ENCODE measurements around the gene RNU7-1.
A peak's percentile ranks its signal among the peaks of the same experiment; 100 is the strongest.

The RNU7-1 gene

DNA sequence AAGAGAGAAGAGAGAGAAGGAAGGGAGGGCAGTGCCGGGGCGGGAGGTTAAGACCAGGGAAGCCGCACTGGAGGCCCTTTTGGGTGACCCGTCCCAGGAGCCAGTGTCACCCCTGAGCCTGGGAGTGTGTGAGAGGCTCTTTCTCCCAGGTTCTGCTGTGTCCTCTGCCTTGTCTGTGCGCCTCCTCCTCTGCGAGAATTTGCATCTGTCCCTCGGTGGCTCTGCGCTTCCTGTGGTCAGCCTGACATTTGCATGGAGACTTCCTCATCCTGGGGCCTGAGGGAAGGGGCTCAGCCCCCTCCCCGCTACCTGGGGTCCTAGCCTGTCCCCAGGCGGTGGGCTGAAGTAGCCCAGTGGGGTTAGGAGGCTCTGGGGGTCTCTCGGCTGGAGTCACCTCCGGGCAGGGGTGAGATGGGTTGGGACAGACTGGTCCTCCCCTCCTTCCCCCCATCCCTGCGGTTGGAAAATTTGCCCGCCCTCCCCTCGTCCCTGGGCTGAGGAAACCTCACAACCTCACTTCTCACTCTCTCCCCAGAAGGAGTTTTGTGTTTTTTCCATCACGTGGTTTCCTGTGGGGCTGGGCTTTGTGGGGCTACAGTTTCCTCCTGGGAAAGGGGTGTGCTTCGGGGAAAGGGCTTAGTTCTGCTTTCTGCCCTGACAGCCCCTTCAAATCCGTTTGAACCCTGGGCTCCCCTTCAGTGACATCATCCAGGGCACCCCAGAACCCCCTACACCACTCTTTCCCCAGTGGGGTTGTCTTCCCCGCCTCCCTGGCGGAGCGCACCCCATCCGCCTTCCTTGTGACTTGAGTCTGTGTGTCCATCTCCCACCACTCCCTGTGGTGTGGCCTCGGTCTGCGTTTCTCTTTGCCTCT is 10.1 kb downstream of the RNU7-1 start:
- peaks cover 51 to 74% of the 10 kb centered on the region in 2 donors for H3K4me1 ChIP-seq (ENCODE audit: control insufficient read depth in 1 of 2, insufficient read depth in 2 of 2, low read length in 2 of 2)
- peak overlapping the region; percentile 67 for H3K27ac ChIP-seq (ENCODE audit: low read depth, low read length)
- peak overlapping the region; percentile 53 to 69 for H3K9ac ChIP-seq (ENCODE audit: low read depth in 1 of 2, low read length in 2 of 2)
- H3K4me3 ChIP-seq (ENCODE audit: low read depth in 1 of 2, low read length in 2 of 2) = peak overlapping the region; percentile 67 to 74
- H3K36me3 ChIP-seq (ENCODE audit: control insufficient read depth in 1 of 2, insufficient read depth in 2 of 2, low read length in 2 of 2) = peaks cover 17 to 27% of the 10 kb centered on the region in 2 donors
- H3K27me3 ChIP-seq (ENCODE audit: control insufficient read depth in 1 of 2, insufficient read depth in 2 of 2, low read length in 2 of 2) = no peaks in the 10 kb centered on the region
- no peaks in the 10 kb centered on the region for H3K9me3 ChIP-seq (ENCODE audit: control insufficient read depth in 1 of 2, low read length in 2 of 2)

DNA sequence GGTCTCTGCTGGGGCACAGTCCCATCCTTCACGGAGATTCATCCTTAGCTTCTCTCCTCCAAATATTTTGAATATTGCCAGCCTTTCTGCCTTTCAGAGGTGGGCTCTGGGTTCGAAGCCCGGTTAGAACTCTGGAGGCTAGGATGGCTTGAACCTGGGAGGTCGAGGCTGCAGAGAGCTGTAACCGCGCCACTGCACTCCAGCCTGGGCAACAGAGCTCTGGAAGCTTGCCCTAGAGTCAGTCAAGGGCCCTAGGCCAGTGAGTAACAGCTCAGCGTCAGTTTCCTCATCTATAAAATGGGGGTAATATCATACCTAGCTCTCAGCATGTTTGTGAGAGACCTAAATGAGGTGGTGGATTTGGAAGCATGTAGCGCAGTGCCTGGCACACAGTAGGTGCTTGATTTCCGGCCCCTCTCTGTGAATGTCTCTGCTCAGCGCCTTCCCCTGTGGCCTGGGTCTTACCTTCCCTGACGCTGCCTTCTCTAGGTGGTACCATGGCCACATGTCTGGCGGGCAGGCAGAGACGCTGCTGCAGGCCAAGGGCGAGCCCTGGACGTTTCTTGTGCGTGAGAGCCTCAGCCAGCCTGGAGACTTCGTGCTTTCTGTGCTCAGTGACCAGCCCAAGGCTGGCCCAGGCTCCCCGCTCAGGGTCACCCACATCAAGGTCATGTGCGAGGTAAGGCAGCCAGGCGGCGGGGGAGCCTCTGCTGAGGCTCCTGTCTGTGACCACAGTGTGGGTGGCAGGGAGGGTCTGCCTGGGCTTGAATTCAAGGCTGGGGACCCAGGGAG is 10.9 kb downstream of the RNU7-1 start:
- H3K36me3 ChIP-seq (ENCODE audit: control insufficient read depth in 1 of 2, insufficient read depth in 2 of 2, low read length in 2 of 2) = peaks cover 17 to 30% of the 10 kb centered on the region in 2 donors
- H3K9me3 ChIP-seq (ENCODE audit: control insufficient read depth in 1 of 2, low read length in 2 of 2) = no peaks in the 10 kb centered on the region
- peak overlapping the region in 1 of 2 donors; percentile 39 for H3K9ac ChIP-seq (ENCODE audit: low read depth in 1 of 2, low read length in 2 of 2)
- peak overlapping the region; percentile 37 to 67 for H3K4me3 ChIP-seq (ENCODE audit: low read depth in 1 of 2, low read length in 2 of 2)
- peak overlapping the region; percentile 67 for H3K27ac ChIP-seq (ENCODE audit: low read depth, low read length)
- H3K27me3 ChIP-seq (ENCODE audit: control insufficient read depth in 1 of 2, insufficient read depth in 2 of 2, low read length in 2 of 2) = no peaks in the 10 kb centered on the region
- peaks cover 47 to 75% of the 10 kb centered on the region in 2 donors for H3K4me1 ChIP-seq (ENCODE audit: control insufficient read depth in 1 of 2, insufficient read depth in 2 of 2, low read length in 2 of 2)

GRCh38 chr12:6955108-6956020 is 11.7 kb downstream of the RNU7-1 start:
- peaks cover 47 to 75% of the 10 kb centered on the region in 2 donors for H3K4me1 ChIP-seq (ENCODE audit: control insufficient read depth in 1 of 2, insufficient read depth in 2 of 2, low read length in 2 of 2)

GRCh38 chr12:6956021-6956727 is 12.6 kb downstream of the RNU7-1 start:
- Histone ChIP-seq H3K36me3 (ENCODE audit: control insufficient read depth in 1 of 2, insufficient read depth in 2 of 2, low read length in 2 of 2) (peaks cover 17 to 35% of the 10 kb centered on the region in 2 donors), H3K4me1 (ENCODE audit: control insufficient read depth in 1 of 2, insufficient read depth in 2 of 2, low read length in 2 of 2) (peaks cover 51 to 76% of the 10 kb centered on the region in 2 donors), H3K4me3 (ENCODE audit: low read depth in 1 of 2, low read length in 2 of 2) (no peak overlapping the region), H3K27me3 (ENCODE audit: control insufficient read depth in 1 of 2, insufficient read depth in 2 of 2, low read length in 2 of 2) (no peaks in the 10 kb centered on the region), H3K27ac (ENCODE audit: low read depth, low read length) (no peak overlapping the region), H3K9me3 (ENCODE audit: control insufficient read depth in 1 of 2, low read length in 2 of 2) (no peaks in the 10 kb centered on the region), H3K9ac (ENCODE audit: low read depth in 1 of 2, low read length in 2 of 2) (no peak overlapping the region)

More at GRCh38 chr12:6955108-6956020, 11.7 kb downstream of the RNU7-1 start:
- Histone ChIP-seq H3K9me3 (ENCODE audit: control insufficient read depth in 1 of 2, low read length in 2 of 2) (no peaks in the 10 kb centered on the region), H3K36me3 (ENCODE audit: control insufficient read depth in 1 of 2, insufficient read depth in 2 of 2, low read length in 2 of 2) (peaks cover 17 to 34% of the 10 kb centered on the region in 2 donors), H3K27ac (ENCODE audit: low read depth, low read length) (no peak overlapping the region), H3K4me3 (ENCODE audit: low read depth in 1 of 2, low read length in 2 of 2) (no peak overlapping the region), H3K9ac (ENCODE audit: low read depth in 1 of 2, low read length in 2 of 2) (no peak overlapping the region), H3K27me3 (ENCODE audit: control insufficient read depth in 1 of 2, insufficient read depth in 2 of 2, low read length in 2 of 2) (no peaks in the 10 kb centered on the region)

DNA sequence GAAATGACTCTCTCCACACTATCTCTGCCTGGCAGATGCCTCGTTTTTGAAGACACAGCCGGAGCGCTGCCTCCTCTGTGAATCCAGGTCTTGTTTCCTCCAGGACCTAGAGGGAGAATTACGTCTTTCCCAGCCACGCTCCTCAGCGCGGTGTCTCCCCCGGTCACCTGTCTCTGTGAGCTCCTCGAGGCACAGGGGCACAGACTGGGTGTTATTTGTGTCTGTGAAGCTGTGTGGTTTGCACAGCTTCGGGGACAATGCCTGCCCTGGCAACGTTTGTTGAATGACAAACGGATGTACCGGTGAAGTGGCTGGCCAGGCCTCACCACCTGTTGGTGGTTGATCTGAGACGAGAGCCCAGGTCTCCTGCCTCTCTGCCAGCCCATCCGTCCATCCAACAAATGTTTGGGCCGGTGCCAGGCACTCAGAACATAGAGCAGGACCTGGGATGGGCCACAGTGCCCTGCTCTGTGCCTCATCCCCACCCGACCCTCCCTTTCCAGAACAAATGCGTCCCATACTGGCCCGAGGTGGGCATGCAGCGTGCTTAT is 13.6 kb downstream of the RNU7-1 start:
- Histone ChIP-seq H3K9me3 (ENCODE audit: control insufficient read depth in 1 of 2, low read length in 2 of 2) (no peaks in the 10 kb centered on the region), H3K9ac (ENCODE audit: low read depth in 1 of 2, low read length in 2 of 2) (no peak overlapping the region), H3K36me3 (ENCODE audit: control insufficient read depth in 1 of 2, insufficient read depth in 2 of 2, low read length in 2 of 2) (peaks cover 17 to 35% of the 10 kb centered on the region in 2 donors), H3K27me3 (ENCODE audit: control insufficient read depth in 1 of 2, insufficient read depth in 2 of 2, low read length in 2 of 2) (no peaks in the 10 kb centered on the region), H3K4me1 (ENCODE audit: control insufficient read depth in 1 of 2, insufficient read depth in 2 of 2, low read length in 2 of 2) (peaks cover 62 to 87% of the 10 kb centered on the region in 2 donors), H3K27ac (ENCODE audit: low read depth, low read length) (no peak overlapping the region), H3K4me3 (ENCODE audit: low read depth in 1 of 2, low read length in 2 of 2) (no peak overlapping the region)

DNA sequence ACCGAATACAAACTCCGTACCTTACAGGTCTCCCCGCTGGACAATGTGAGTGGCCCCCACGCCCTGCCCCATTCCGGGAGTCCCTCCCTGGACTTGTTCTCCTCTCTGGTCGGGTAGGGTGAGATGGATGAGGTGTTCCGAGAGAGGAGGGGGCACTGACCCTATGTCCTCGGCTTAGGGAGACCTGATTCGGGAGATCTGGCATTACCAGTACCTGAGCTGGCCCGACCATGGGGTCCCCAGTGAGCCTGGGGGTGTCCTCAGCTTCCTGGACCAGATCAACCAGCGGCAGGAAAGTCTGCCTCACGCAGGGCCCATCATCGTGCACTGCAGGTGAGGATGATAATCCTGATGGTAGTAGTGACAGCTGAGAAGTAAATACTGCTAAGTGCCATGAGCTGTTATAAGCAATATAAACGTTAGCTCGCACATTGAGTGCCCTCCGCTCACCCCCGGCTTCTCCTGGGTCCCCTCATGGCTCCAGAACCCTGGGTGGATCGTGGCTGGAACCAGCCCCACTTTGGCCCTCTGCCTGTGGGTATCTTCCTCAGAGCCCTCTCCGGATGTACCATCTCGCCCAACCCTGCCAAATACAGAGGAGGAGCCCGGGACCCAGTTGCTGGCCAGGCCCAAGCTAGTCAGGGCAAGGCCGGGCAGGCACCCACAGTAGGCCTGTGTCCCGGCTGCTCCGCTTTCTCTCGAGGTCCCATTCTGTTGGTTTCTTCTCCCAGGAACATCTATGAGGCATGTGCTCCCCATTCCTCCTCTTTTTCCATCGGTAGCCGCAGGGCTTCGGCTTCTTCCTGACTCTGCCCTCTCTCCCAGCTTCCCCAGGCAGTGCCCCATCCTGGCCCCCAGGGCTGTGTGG is 14.4 kb downstream of the RNU7-1 start:
- peaks cover 67 to 91% of the 10 kb centered on the region in 2 donors for H3K4me1 ChIP-seq (ENCODE audit: control insufficient read depth in 1 of 2, insufficient read depth in 2 of 2, low read length in 2 of 2)

DNA sequence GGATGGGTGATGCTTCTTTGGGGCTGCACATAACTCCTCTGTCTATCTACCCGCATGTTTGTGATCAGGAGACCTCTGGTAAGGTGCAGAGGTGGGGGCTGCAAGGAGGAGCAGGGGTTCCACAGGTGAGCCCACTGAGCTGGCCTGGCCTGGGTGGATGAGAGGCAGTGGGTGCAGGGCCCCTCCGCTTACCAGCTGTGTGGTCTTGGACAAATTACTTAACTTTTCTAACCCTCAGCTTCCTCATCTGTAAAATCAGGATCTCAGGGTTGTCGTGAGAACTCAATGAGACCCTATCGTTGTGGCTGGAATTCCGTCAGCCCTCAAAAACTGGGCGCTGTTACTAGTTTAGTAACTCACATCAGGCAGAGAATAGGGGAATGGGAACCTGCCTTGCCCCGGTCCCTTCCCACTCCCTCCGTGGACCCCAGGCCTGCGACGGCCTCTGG is 15.0 kb downstream of the RNU7-1 start:
- H3K9ac ChIP-seq (ENCODE audit: low read depth in 1 of 2, low read length in 2 of 2) = peak overlapping the region in 1 of 2 donors; percentile 47
- peak overlapping the region; percentile 70 for H3K27ac ChIP-seq (ENCODE audit: low read depth, low read length)
- H3K9me3 ChIP-seq (ENCODE audit: control insufficient read depth in 1 of 2, low read length in 2 of 2) = no peaks in the 10 kb centered on the region
- peak overlapping the region; percentile 32 to 37 for H3K4me3 ChIP-seq (ENCODE audit: low read depth in 1 of 2, low read length in 2 of 2)
- H3K27me3 ChIP-seq (ENCODE audit: control insufficient read depth in 1 of 2, insufficient read depth in 2 of 2, low read length in 2 of 2) = no peaks in the 10 kb centered on the region
- peaks cover 67 to 86% of the 10 kb centered on the region in 2 donors for H3K4me1 ChIP-seq (ENCODE audit: control insufficient read depth in 1 of 2, insufficient read depth in 2 of 2, low read length in 2 of 2)
- peaks cover 13 to 35% of the 10 kb centered on the region in 2 donors for H3K36me3 ChIP-seq (ENCODE audit: control insufficient read depth in 1 of 2, insufficient read depth in 2 of 2, low read length in 2 of 2)

More for the DNA sequence above, 14.4 kb downstream of the RNU7-1 start:
- Histone ChIP-seq H3K27me3 (ENCODE audit: control insufficient read depth in 1 of 2, insufficient read depth in 2 of 2, low read length in 2 of 2) (no peaks in the 10 kb centered on the region), H3K4me3 (ENCODE audit: low read depth in 1 of 2, low read length in 2 of 2) (peak overlapping the region in 1 of 2 donors; percentile 32), H3K27ac (ENCODE audit: low read depth, low read length) (no peak overlapping the region), H3K9ac (ENCODE audit: low read depth in 1 of 2, low read length in 2 of 2) (peak overlapping the region in 1 of 2 donors; percentile 47), H3K36me3 (ENCODE audit: control insufficient read depth in 1 of 2, insufficient read depth in 2 of 2, low read length in 2 of 2) (peaks cover 13 to 35% of the 10 kb centered on the region in 2 donors), H3K9me3 (ENCODE audit: control insufficient read depth in 1 of 2, low read length in 2 of 2) (no peaks in the 10 kb centered on the region)

DNA sequence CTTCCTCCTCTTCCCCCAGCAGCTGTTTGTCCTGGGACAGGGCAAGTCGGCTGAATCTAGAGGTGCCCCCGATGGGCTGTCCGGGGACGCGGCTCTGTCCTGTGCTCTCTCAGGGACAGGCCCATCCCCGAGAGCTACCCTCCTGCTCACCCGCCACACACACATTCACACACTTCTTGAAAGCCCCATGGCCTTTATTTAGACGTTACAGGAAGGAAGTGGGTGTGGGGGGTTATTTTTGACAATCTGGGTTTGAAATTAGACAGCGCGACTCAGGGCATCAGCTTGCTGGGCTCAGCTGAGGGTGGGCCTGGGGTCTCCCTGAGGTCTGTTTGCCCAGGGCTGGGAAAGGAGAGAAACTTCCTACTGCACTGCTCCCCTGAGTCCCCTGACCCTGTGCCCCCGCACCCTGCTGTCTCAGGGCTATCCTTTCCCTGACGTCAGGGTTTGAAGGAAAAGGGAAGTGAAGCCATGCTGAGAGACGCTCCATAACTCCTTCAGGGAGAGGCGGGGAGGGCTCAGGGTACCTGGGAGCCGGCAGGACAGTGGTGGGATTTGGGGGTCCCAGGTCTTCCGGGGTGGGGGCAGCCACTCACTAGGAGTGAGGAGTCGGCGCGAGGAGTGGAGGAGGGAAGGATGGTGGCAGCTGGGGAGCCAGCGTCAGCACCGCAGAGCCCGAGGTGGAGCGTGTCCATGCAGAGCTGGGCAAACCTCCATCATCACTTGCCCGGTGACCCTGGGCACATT is 15.6 kb downstream of the RNU7-1 start:
- Histone ChIP-seq H3K9ac (ENCODE audit: low read depth in 1 of 2, low read length in 2 of 2) (peak overlapping the region in 1 of 2 donors; percentile 47), H3K4me3 (ENCODE audit: low read depth in 1 of 2, low read length in 2 of 2) (peak overlapping the region; percentile 32 to 37)

More for the DNA sequence above, 15.6 kb downstream of the RNU7-1 start:
- H3K27ac ChIP-seq (ENCODE audit: low read depth, low read length) = peak overlapping the region; percentile 70
- H3K9me3 ChIP-seq (ENCODE audit: control insufficient read depth in 1 of 2, low read length in 2 of 2) = no peaks in the 10 kb centered on the region
- H3K27me3 ChIP-seq (ENCODE audit: control insufficient read depth in 1 of 2, insufficient read depth in 2 of 2, low read length in 2 of 2) = no peaks in the 10 kb centered on the region
- H3K36me3 ChIP-seq (ENCODE audit: control insufficient read depth in 1 of 2, insufficient read depth in 2 of 2, low read length in 2 of 2) = peaks cover 13 to 36% of the 10 kb centered on the region in 2 donors
- H3K4me1 ChIP-seq (ENCODE audit: control insufficient read depth in 1 of 2, insufficient read depth in 2 of 2, low read length in 2 of 2) = peaks cover 64 to 84% of the 10 kb centered on the region in 2 donors
